Islet of Langerhans (tissue), 1 donor: ENCODE measurements around the gene METTL22.

Experiments
- FAIRE-seq: peaks from one replicate; lab custom pipeline; 2011; peaks lifted over from hg19 to GRCh38; lab: Jason Lieb, UNC

METTL22 gene

GRCh38 chr16:8594149-8594666 lies 27.3 kb upstream of the METTL22 start:
- no peak for FAIRE-seq

GRCh38 chr16:8595783-8596182 lies 25.7 kb upstream of the METTL22 start:
- FAIRE-seq = no peak

GRCh38 chr16:8596581-8596980 lies 24.9 kb upstream of the METTL22 start:
- no peak for FAIRE-seq

GRCh38 chr16:8600144-8600775 lies 21.2 kb upstream of the METTL22 start:
- no peak for FAIRE-seq

GRCh38 chr16:8605554-8605953 lies 15.9 kb upstream of the METTL22 start:
- FAIRE-seq = no peak

- no peak for FAIRE-seq
Observed at GRCh38 chr16:8607214-8607613, 14.3 kb upstream of the METTL22 start.

GRCh38 chr16:8611122-8611521 lies 10.4 kb upstream of the METTL22 start:
- no peak for FAIRE-seq

- FAIRE-seq = no peak
Observed at GRCh38 chr16:8611886-8612600, 9.5 kb upstream of the METTL22 start.

GRCh38 chr16:8614435-8615029 lies 7.0 kb upstream of the METTL22 start:
- FAIRE-seq = no peak

- no peak for FAIRE-seq
Observed at GRCh38 chr16:8619671-8620370, 1.7 kb upstream of the METTL22 start.

- FAIRE-seq = no peak
Observed at GRCh38 chr16:8620535-8620934, 963 bp upstream of the METTL22 start.

GRCh38 chr16:8621222-8621571 lies 301 bp upstream of the METTL22 start:
- no peak for FAIRE-seq

- no peak for FAIRE-seq
Observed at GRCh38 chr16:8622315-8622656, 788 bp downstream of the METTL22 start.

- no peak for FAIRE-seq
Observed at GRCh38 chr16:8623634-8624033, 2.1 kb downstream of the METTL22 start.

GRCh38 chr16:8625491-8626087 lies 4.1 kb downstream of the METTL22 start:
- no peak for FAIRE-seq

- no peak for FAIRE-seq
Observed at GRCh38 chr16:8626946-8627345, 5.4 kb downstream of the METTL22 start.

- FAIRE-seq = no peak
Observed at GRCh38 chr16:8627456-8627855, 6.0 kb downstream of the METTL22 start.

- FAIRE-seq = no peak
Observed at GRCh38 chr16:8628981-8629725, 7.7 kb downstream of the METTL22 start.

- no peak for FAIRE-seq
Observed at GRCh38 chr16:8630255-8630953, 8.9 kb downstream of the METTL22 start.

- no peak for FAIRE-seq
Observed at GRCh38 chr16:8631373-8631772, 9.9 kb downstream of the METTL22 start.

- FAIRE-seq = no peak
Observed at GRCh38 chr16:8631818-8632465, 10.4 kb downstream of the METTL22 start.
